Skeletal muscle tissue (tissue), 4 donors: Measurements from ENCODE around the gene KCNMA1. TPM values are rescaled to one million over a fixed set of nuclear protein-coding genes. Genes with fewer than 3 reads are reported as not detected.

Experiments used
- H3K27ac ChIP-seq: one replicate; pipeline ENCODE4 v1.7.0; 2013; ENCODE audit warnings: mild to moderate bottlenecking, low read depth, low read length, inconsistent platforms
- H3K27me3 ChIP-seq, 3 donors: one replicate each; pipeline ENCODE4 v1.7.0; 2013; ENCODE audit warnings: low read length in 3 of 3; ENCODE audit not compliant: control insufficient read depth in 3 of 3, insufficient read depth in 3 of 3
- H3K36me3 ChIP-seq, 3 donors: one replicate each; pipeline ENCODE4 v1.7.0; 2013; ENCODE audit warnings: low read length in 3 of 3; ENCODE audit not compliant: control insufficient read depth in 3 of 3, insufficient read depth in 3 of 3
- H3K4me1 ChIP-seq, 3 donors: one replicate each; pipeline ENCODE4 v1.7.0; 2013; ENCODE audit warnings: low read length in 3 of 3, mild to moderate bottlenecking in 3 of 3; ENCODE audit not compliant: control insufficient read depth in 3 of 3, insufficient read depth in 3 of 3
- H3K4me3 ChIP-seq, 3 donors: one replicate each; pipeline ENCODE4 v1.7.0; 2013; ENCODE audit warnings: low read length in 3 of 3
- H3K9ac ChIP-seq, 3 donors: one replicate each; pipeline ENCODE4 v1.7.0; 2013; ENCODE audit warnings: low read length in 3 of 3, mild to moderate bottlenecking in 3 of 3, moderate library complexity in 2 of 3, low read depth in 1 of 3
- H3K9me3 ChIP-seq, 3 donors: one replicate each; pipeline ENCODE4 v1.7.0; 2013; ENCODE audit warnings: low read length in 3 of 3; ENCODE audit not compliant: control insufficient read depth in 3 of 3
- total RNA-seq: library from RNA; depleted of rRNA; stranded (reverse); fragments of >200 nt; gene quantifications from one replicate; pipeline ENCODE4 v1.2.3, GENCODE V29; 2014
- donor health status: Osteomylitis.

Gene KCNMA1
- total RNA-seq, 1 donor from 2014 or later, result 18.8 TPM

DNA sequence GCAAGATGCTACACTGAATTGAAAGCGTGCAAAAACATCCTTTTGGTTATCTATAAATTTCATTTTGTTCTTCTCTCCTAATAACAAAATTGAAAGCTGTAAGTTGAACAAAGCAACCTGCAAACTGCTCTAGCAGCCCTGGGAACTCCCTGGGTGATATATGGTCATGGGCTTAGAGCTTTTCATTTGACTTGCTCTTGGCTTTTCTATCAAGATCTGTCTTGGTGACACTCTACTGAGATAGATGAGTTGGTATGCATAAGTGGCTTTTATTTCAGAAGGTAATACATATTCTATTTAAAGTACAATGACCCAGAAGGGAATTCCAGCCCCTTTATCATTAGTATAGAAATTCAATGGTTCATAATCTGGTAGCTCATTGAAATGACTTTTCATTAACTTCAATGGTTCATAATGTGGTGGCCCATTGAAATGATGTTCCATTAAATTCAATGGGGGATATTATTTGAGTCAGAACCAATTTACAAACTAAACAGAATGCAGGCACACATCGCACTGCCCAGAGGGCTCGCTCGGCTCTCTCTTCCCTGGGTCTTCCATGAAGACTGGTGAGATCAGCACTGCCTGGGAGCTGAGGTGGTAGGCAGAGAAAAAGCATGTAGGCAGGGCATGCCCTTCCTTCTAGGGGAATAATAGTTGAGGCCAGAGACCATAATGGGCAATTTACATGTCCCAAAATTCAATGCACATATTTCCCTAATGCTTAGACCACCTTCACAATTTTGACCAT, 10.1 kb upstream of the KCNMA1 start:
- H3K9me3 ChIP-seq, result no peaks in the 10 kb centered on the region
- H3K27me3 ChIP-seq, result peaks cover 0 to 5% (median 0%) of the 10 kb centered on the region in 3 donors

DNA sequence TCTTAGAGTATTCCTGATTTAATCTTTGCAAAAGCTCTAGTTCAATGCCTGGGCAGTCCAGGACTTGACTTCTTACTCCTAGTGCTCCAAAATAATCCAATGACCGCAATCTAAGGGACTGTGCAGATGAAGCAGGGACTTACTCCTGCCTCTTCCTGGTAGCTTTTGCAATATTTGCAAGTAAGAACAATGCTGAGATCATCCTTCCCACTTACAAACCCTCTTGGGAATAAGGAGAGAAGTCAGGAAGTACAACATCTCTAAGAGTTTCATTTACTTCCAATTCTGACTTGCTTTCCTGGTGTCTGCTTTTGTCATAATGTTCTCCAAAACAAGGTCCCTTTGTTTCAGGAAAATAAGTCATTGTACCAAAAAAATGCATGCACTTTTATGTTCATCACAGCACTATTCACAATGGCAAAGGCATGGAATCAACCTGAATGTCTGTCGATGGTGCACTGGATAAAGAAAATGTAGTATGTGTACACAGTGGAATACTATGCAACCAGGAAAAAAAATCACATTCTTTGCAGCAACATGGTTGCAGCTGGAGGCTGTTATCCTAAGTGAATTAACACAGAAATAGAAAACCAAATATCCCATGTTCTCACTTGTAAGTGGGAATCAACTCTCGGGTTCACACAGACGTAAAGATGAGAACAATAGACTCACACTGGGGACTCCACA, 7.1 kb upstream of the KCNMA1 start:
- Histone ChIP-seq H3K36me3 (no peaks in the 10 kb centered on the region), H3K4me1 (peaks cover 0 to 7% (median 0%) of the 10 kb centered on the region in 3 donors), H3K27ac (no peak overlapping the region), H3K4me3 (no peak overlapping the region), H3K27me3 (peaks cover 0 to 7% (median 0%) of the 10 kb centered on the region in 3 donors), H3K9ac (no peak overlapping the region), H3K9me3 (no peaks in the 10 kb centered on the region)

More for the DNA sequence above, 10.1 kb upstream of the KCNMA1 start:
- Histone ChIP-seq H3K27ac (no peak overlapping the region), H3K36me3 (no peaks in the 10 kb centered on the region), H3K4me1 (no peaks in the 10 kb centered on the region), H3K9ac (no peak overlapping the region), H3K4me3 (no peak overlapping the region)

DNA sequence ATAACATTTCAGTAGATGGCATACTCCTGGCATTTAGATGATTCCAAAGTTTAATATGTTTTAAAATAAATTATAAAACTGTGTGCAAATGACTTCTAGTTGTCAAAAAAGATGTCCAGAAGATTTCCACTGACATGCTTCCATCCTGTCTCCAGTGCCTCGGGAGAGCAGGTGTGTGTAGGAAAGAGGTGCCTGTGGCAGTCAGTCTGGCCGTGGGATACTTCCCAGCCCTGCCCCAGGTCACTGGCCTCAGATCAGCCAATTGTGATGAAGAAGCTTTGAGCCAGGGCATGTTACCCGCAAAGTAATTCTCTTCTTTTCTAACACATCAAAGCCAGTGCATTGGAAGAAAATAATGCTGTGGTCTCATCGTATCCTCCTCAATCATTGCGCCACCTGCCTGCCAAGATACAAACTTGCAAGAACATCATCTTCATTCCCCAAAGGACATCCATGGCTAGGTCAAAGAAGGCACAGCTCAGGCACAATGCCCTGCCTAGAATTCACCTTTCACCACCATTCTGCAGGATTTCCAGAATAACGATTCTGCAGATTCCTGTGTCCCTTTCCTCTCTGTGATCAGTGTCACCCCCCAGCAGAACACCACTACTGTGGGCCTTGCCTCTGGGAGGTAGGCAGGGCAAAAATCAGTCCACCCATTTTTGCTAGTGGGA, 6.3 kb upstream of the KCNMA1 start:
- H3K9me3 ChIP-seq, result no peaks in the 10 kb centered on the region
- no peak overlapping the region for H3K4me3 ChIP-seq
- no peak overlapping the region for H3K27ac ChIP-seq
- no peak overlapping the region for H3K9ac ChIP-seq
- peaks cover 0 to 11% (median 4%) of the 10 kb centered on the region in 3 donors for H3K27me3 ChIP-seq
- H3K4me1 ChIP-seq, result peaks cover 0 to 8% (median 0%) of the 10 kb centered on the region in 3 donors
- H3K36me3 ChIP-seq, result no peaks in the 10 kb centered on the region

DNA sequence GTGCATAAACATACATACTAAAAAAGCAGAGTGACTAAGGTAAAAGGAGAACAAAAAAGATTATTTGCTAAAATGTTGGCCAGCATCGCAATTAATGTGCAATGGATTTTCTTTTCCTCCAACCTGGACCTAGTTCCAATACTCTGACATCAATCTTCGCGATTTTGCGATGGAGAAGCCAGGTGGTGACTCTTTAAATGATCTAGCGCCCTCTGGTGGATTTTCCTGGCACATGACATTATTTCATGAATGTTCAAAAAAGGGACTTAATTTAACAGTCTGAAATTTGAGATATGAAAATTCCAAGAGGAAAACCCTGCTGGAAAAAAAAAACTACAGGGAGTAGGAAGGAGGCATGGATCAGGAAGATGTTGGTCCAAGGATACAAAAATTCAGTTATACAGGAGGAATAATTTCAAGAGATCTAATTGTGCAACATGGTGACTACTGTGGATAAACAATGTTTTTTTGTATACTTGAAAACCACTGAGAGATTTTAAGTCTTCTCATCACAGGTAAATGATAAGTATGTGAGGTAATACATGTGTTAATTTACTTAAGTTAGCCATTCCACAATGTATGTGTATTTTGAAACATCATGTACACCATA, 4.3 kb upstream of the KCNMA1 start:
- Histone ChIP-seq H3K27me3 (peaks cover 0 to 16% (median 4%) of the 10 kb centered on the region in 3 donors), H3K36me3 (no peaks in the 10 kb centered on the region), H3K9me3 (no peaks in the 10 kb centered on the region), H3K27ac (no peak overlapping the region), H3K9ac (no peak overlapping the region), H3K4me1 (peaks cover 5 to 17% (median 5%) of the 10 kb centered on the region in 3 donors), H3K4me3 (no peak overlapping the region)

DNA sequence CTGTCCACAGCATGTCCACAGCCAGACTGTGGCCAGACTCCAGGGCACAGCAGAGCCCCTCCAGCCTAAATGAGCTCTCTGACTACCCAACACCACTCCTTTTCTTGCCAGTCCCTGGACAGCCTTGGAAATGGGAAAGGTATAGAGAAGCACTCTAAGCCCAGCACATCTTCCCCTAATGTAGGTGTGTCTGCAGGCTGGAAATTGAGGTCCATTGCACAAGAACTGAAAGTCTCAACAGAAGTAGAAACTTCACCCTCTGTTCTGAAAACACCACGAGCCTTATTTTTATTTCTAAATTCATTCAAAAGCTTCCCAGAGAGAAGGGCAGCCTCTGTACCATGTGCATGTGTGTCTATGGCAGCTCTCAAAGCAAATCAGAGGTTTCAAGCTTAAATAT, 3.7 kb upstream of the KCNMA1 start:
- peaks cover 0 to 20% (median 4%) of the 10 kb centered on the region in 3 donors for H3K27me3 ChIP-seq

DNA sequence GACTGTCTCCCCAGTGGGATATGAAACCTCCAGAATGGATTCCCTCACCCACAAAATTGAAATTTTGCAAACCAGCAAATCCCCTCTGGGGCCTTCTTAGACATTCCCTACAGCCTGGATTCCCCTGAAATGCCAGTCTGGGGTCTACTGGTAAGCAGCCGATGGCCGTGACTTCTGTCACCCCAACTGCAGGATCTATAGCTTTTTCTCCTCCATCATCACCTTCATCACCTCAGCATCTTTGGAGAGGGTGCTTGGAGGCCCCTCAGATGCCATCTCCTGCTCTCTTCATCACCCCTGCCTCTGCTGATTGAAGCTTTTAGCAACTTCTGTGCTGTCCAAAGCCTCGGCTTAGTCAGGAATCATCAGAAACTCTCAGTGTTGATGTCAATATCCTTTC, 2.6 kb upstream of the KCNMA1 start:
- no peaks in the 10 kb centered on the region for H3K9me3 ChIP-seq
- H3K36me3 ChIP-seq, result no peaks in the 10 kb centered on the region
- H3K4me1 ChIP-seq, result peaks cover 13 to 27% (median 18%) of the 10 kb centered on the region in 3 donors
- H3K4me3 ChIP-seq, result no peak overlapping the region
- H3K27ac ChIP-seq, result no peak overlapping the region
- H3K9ac ChIP-seq, result no peak overlapping the region
- H3K27me3 ChIP-seq, result peaks cover 0 to 24% (median 4%) of the 10 kb centered on the region in 3 donors

More for the DNA sequence above, 3.7 kb upstream of the KCNMA1 start:
- Histone ChIP-seq H3K4me1 (peaks cover 8 to 21% (median 9%) of the 10 kb centered on the region in 3 donors), H3K9ac (no peak overlapping the region), H3K36me3 (no peaks in the 10 kb centered on the region), H3K9me3 (no peaks in the 10 kb centered on the region), H3K4me3 (no peak overlapping the region), H3K27ac (no peak overlapping the region)

DNA sequence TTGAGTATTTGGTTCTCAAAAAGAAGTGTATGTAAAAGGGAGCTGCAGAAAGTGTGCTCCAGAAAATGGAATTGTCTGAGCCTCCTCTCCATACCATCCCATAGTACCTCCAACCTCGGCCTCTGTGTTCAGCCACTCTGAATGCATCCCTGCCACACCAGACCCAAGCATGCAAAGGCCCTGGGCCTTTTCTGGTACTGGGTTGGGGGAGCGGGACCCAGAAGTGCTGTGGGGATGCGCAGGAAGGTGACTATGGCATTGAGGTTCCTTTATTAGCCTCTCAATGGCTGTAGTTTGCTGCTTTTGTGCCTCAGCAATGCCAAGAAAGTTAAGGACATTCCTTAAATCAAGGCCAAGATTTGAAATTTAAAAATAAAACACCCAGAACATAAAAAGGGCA, 2.1 kb upstream of the KCNMA1 start:
- H3K36me3 ChIP-seq, result no peaks in the 10 kb centered on the region
- no peak overlapping the region for H3K9ac ChIP-seq
- no peak overlapping the region for H3K27ac ChIP-seq
- H3K4me3 ChIP-seq, result no peak overlapping the region
- peaks cover 0 to 24% (median 4%) of the 10 kb centered on the region in 3 donors for H3K27me3 ChIP-seq
- peaks cover 16 to 27% (median 18%) of the 10 kb centered on the region in 3 donors for H3K4me1 ChIP-seq
- no peaks in the 10 kb centered on the region for H3K9me3 ChIP-seq

DNA sequence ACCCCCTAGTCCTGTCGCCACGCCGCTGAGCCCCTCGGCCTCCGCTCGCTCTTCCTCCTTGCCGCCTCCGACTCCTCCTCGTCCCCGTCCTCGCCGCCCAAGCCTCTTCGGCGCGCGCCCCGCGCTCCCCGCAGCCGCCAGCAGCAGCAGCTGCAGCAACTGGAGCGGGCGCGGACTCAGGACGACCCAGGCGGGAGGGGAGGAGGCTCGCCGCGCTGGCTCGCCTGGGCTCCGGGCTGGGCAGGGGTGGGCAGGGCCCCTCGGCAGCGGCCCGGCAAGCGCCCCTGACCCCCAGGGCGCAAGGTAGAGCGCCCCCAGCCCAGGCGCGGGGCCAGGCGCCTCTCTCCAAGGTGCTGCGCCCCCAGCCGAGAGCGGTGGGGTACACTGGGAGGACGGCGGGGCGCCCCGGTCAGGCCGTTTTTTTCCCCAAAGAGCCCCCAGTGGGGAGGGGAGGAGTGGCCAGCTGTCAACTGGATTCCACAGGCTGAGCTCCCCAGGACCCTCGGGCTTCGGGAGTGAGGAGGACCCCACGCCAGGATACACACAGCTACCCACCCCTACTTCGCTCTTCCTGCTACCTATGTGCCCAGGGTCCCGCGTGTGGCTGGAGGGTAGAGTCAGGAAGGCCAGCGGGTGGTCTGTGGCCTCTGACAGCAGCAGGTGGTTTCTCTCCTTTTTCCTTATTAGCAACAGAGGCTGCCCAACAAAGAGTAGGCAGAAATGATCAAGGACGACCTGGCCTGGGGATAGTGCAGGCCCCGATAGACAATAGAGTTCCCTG, 903 bp upstream of the KCNMA1 start:
- H3K27me3 ChIP-seq, result peaks cover 0 to 24% (median 4%) of the 10 kb centered on the region in 3 donors
- H3K4me3 ChIP-seq, result peak overlapping the region; percentile 30 to 73 (median 72)
- H3K9ac ChIP-seq, result peak overlapping the region; percentile 51 to 83 (median 67)
- no peaks in the 10 kb centered on the region for H3K9me3 ChIP-seq
- H3K27ac ChIP-seq, result peak overlapping the region; percentile 47
- H3K36me3 ChIP-seq, result no peaks in the 10 kb centered on the region
- H3K4me1 ChIP-seq, result peaks cover 18 to 30% (median 20%) of the 10 kb centered on the region in 3 donors

DNA sequence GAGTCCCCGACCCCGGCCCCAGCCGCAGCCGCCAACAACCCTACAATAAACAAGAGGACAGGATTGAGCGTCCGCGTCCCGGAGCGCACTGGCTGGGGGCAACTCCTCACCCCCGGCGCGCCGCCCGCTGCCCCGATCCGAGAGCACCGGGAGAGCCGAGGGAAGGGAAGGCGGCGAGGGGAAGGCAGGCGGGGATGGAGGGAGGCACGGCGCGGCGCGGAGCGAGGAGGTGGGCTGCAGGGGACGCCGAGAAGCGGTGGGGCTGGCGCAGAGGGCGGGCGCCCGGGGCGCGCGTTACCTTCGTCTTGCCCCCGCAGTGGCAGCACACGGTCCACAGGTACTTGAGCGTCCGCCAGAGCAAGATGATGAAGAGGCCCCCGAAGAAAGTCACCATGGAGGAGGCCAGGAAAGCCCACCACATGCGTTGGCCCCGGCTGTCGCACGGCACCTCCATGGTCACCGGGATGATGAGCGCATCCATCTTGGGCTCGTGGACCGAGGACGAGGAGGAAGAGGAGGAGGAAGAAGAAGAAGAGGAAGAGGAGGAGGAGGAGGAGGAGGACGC, 559 bp downstream of the KCNMA1 start:
- H3K9me3 ChIP-seq, result no peaks in the 10 kb centered on the region
- peaks cover 20 to 37% (median 23%) of the 10 kb centered on the region in 3 donors for H3K4me1 ChIP-seq
- H3K4me3 ChIP-seq, result peak overlapping the region; percentile 75 to 91 (median 89)
- H3K27me3 ChIP-seq, result peaks cover 0 to 24% (median 4%) of the 10 kb centered on the region in 3 donors
- peak overlapping the region; percentile 66 to 76 (median 75) for H3K9ac ChIP-seq
- no peaks in the 10 kb centered on the region for H3K36me3 ChIP-seq
- H3K27ac ChIP-seq, result no peak overlapping the region
